T-helper 2 cell (primary cell): ENCODE results near the gene KLC1.
"Not testable (repeated sequence)": the region's sequence is repeated elsewhere in the genome, so short reads cannot be mapped to it uniquely, and the experiment has no call there.

Source experiments
- DNase-seq, 5 experiments: peaks; one replicate each; pipeline versions ENCODE4 v3.0.0 to v3.0.0-alpha.2; 2012 to 2022
- total RNA-seq, 2 donors: gene quantifications; one replicate each; lab custom pipeline; 2026; lab: John Stamatoyannopoulos, UW

Gene KLC1
- total RNA-seq, result 49.8 to 71.7 reads per million in 2 donors

DNA sequence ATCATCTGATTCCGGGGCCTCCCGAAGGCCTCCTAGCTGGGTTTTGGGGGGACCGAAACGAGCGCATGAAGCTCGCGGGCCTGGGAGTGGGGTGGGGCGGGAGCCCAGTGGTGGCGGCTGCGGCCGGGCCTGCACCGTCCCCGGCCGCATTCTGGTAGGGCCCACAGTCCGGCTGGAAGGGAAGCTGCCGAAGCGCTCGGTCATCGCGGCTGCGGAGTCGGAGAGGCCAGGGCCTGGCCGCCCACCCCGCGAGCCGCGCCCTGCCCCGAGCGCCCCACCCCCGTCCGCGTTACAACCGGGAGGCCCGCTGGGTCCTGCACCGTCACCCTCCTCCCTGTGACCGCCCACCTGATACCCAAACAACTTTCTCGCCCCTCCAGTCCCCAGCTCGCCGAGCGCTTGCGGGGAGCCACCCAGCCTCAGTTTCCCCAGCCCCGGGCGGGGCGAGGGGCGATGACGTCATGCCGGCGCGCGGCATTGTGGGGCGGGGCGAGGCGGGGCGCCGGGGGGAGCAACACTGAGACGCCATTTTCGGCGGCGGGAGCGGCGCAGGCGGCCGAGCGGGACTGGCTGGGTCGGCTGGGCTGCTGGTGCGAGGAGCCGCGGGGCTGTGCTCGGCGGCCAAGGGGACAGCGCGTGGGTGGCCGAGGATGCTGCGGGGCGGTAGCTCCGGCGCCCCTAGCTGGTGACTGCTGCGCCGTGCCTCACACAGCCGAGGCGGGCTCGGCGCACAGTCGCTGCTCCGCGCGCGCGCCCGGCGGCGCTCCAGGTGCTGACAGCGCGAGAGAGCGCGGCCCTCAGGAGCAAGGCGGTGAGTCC, at the start of gene KLC1:
KLC1 (plus strand) TSS at position 528 of the 819 bp plus-strand sequence. CDS start 25,354 bp downstream, outside the sequence.
- peak; percentile 66 to 84 (median 78) for DNase-seq

DNA sequence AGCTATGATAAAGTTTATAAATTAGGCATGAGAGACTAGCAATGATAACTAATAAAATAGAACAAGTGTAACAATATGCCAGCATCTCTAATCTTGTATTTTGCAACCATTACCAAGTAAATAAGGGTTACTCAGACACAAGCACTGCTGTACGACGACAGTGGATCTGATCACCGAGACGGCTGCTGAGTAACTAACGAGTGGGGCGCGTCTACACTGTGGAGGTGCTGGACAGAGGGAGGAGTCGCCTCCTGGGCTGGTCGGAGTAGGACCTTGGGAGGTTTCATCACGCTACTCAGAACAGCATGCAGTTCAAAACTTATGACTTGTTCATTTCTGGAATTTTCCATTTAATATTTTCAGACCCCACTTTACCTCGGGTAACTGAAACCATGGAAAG, 47.8 kb upstream of the KLC1 start:
- no peak for DNase-seq

DNA sequence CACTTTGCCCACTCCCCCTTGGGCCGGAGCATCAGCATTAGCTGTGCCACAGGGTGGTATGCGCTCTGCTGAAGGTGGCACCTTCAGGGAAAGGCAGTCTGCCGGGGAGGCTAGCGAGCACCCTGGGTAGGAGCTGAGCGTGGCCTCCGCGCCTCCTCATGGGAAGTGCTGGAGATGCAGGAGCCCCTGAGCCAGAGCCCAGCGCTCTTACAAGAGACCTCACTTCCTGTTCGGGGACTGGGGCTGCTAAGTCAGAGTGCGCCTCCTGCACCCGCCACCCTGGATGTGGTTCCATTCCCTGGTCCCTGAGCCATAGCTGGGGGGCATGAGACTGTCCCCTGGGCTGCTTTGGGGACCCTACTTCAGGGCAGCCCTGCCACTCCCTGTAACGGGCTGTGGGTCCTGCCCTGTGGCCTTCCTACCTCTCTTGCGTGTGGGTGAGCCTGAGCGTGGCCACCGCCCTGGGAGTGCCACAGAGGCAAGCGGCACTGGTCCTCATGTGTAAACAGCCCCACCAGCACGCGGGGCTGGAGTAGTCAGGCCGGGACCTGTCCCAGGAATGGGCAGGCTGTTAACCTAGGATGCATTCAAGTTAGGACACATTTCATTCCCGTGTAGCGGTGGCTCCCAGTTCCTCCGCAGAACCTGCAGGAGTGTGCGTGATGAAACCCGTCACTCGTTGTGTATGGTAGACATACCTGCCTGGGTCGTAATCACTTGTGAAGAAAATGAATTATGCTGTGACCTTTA, 46.9 kb upstream of the KLC1 start:
- DNase-seq, result no peak

DNA sequence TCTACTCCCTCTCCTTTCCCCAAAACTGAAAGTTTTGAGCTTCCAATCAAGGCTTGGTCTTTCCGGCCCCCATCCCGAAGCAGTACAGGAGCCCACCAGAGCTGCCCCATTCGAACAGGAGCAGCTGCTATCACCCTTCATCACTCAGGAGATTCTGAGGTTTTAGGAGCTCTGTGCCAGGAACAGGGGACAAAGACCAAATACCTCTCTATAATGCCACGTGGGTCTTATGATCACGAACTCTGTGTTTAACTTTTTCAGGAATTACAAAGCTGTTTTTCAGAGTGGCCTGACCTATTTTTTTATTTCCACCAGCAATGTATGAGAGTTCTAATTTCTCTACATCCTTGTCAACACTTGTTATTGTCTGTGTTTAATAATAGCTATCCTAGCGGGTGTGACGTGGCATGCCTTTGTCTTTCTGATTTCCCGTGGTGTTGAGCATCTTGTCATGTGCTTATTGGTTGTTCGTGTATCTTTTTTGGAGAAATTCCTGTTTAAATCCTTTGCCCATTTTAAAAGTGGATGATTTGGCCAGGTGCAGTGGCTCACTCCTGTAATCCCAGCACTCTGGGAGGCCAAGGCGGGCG, 44.6 kb upstream of the KLC1 start:
- no peak for DNase-seq

DNA sequence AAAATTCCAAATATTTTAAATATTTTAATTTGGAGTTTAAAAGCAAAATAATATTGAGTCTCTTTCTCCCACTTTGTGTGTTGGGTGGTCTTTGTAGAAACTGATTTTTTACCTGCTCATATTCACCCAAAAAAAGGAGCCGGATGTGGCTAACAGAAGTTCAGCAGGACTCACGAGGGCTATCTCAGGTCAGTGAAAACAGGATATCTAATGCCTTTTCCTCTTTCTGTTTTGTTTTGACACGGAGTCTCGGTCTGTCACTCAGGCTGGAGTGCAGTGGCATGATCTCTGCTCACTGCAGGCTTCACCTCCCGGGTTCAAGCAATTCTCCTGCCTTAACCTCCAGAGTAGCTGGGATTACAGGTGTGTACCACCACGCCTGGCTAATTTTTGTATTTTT, 35.4 kb upstream of the KLC1 start:
- DNase-seq, result peak in 1 of 5 experiments; percentile 70

DNA sequence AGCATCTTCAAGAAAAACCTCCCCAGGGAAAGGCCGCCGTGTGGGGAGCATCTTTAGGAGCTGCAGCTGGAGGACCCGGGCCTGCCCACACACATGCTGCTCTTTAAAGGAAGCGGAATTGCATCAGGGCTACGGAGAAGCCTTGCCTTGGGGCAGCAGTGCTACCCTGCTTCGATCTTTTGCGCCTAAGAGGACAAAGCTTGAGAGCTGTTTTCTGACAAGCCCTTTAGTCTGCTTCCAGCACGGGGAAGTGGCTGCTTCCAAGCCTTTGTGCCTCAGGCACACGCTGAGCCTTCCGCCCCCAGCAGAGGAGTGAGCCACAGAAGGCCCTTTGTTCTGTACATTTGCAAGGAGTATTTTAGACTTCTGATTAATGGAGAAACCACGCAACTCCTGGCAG, 34.7 kb upstream of the KLC1 start:
- no peak for DNase-seq

DNA sequence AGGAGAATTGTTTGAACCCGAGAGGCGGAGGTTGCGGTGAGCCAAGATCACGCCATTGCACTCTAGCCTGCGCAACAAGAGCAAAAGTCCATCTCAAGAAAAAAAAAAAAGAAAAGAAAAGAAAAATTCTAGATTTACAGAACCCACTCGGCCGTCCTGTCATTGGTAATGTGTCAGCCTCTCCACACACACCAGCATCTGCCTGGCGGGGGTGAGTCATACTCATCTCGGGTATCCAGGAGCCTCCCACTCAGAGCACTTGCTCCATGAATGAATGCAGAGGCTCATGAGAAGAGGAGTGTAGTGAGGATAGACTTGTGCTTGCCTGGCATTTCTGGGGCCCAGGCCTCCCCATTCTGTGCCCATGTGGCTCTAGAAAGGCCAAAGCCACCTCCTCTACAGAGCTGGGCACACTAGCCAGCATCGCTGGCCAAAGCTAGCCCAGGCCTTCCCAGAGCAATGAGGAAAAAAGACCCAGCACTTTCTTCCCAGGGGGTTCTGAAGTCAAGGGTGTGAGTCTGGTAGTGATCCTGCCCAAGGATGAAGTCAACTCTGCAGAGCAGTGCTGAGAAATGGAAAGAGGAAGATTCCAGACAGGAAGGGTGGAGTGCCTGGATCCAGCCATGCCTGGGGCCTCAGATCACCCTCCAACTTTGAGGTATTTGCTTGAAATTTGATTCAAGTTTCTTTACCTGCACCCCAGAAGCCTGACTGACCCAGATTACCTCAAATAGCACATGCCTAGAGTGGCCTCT, 31.2 kb upstream of the KLC1 start:
- no peak for DNase-seq

DNA sequence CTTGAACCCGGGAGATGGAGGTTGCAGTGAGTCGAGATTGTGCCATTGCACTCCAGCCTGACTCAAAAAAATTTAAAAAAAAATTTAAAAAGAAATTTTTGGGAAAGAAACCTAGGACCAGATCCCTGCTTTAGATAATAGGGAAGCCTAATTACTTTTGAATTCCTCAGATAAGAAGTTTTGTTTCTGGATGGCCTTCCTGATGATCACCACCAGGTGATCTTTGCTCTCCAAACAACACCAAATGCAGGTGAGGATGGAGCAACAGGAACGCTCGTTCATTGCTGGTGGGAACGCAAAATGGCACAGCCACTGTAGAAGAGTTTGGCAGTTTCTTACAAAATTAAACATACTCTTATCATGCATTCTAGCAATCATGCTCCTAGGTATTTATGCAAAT, 28.5 kb upstream of the KLC1 start:
- DNase-seq, result no peak

DNA sequence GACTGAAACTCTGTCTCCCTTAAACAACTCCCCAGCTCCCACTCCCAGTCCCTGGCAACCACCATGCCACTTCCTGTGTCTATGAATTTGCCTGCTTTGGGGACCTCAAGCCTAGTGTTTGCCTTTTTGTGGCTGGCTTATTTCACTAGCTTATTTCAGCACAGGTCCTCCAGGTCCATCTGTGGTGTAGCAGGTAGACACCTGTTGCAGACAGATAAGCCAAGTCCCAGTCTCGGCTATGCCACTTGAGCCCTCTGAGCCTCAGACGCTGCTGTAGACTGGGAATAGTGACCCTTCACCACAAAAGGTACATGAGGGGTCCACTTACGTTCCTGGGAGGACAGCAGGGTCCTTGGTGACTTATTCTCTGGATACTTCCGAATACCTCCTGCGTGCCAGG, 24.4 kb upstream of the KLC1 start:
- DNase-seq, result no peak

GRCh38 chr14:103606963-103607668, 21.9 kb upstream of the KLC1 start:
- DNase-seq, result peak in 4 of 5 experiments; percentile 16 to 84 (median 50)

DNA sequence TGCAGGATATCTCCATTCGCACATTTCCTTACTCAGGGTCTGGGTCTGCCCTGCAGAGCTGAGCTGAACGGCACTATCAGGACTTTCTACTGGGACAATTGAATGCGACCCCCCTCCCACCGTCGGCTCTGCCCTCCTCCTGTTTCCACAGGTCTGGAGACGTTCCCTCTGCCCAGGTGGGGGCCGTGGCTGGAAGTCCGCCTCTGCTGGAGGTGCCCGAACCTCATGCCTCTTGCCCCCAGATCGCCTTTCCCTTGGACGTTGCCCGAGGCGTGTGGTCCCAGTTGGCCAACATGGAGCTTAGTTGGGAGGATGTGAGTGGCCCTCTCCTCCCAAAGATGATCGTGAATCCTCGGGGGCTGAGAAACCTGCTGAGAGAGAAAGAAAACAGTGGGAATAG, 21.2 kb upstream of the KLC1 start:
- DNase-seq, result no peak

GRCh38 chr14:103609081-103609480, 19.9 kb upstream of the KLC1 start:
- DNase-seq, result not testable (repeated sequence)

DNA sequence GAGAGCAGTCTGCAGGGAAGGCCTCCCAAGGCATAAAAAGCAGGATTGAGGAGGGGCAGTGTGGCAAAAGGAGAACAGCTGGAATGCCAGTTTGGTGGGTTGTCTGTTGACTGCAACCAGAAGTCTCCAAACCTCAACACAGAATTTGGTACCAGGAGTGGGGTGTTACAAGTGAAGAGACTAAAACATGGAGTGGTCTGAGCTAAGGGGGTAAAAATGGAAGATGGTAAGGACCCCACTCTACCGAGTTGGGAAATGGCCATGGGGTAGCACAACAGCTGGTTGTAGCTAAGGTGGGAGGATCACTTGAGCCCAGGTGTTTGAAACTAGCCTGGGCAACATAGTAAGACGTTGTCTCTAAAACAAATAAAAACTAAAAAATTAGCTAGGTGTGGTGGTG, 17.8 kb upstream of the KLC1 start:
- DNase-seq, result no peak

DNA sequence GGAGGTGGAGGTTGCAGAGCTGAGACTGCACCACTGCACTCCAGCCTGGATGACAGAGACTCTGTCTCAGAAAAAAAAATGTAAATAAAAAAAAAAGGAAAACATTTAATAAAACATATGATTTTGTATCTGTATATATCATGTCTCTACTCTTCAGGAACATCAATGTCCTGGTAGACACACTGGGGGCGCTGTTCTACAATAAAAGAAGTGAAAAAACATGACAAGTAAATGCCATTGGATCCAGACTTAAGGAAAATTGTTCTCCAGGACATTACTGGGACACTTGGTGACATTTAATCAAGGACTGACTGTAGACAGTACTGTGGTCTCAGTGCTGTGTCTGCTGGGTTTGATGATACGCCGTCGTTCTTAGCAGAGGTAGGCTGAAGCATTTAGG, 15.5 kb upstream of the KLC1 start:
- DNase-seq, result no peak

- DNase-seq, result no peak
Observed at GRCh38 chr14:103616635-103617300, 12.2 kb upstream of the KLC1 start.

DNA sequence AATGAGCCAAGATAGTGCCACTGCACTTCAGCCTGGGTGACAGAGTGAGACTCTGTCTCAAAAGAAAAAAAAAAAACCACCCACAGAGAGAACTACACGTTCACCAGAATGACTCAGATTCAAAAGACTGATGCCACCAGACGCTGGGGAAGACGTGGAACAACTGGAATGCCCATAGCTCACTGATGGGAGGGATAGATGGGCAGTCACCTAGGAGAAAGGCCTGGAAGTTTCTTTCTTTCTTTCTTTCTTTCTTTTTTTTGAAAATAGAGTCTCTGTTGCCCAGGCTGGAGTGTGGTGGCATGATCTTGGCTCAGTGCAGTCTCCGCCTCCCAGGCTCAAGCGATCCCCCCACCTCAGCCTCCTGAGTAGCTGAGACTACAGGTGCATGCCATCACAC, 10.0 kb upstream of the KLC1 start:
- no peak for DNase-seq

DNA sequence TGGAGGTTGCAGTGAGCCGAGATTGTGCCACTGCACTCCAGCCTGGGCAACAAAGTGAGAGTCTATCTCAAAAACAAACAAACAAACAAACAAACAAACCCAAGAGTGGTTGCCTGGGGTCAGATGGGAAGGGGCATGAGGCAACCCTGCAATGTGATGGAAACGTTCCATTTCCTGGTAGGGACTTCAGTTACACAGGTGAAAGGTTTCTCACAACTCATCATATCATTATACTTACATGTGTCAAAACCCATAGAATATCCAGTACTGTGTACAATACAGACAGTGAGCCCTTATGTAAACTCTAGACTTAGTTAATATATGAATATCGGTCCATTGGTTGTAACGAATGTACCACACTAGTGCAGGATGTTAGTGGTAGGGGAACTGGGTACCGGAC, 7.2 kb upstream of the KLC1 start:
- no peak for DNase-seq

- no peak for DNase-seq
Observed at GRCh38 chr14:103623308-103623707, 5.7 kb upstream of the KLC1 start.

DNA sequence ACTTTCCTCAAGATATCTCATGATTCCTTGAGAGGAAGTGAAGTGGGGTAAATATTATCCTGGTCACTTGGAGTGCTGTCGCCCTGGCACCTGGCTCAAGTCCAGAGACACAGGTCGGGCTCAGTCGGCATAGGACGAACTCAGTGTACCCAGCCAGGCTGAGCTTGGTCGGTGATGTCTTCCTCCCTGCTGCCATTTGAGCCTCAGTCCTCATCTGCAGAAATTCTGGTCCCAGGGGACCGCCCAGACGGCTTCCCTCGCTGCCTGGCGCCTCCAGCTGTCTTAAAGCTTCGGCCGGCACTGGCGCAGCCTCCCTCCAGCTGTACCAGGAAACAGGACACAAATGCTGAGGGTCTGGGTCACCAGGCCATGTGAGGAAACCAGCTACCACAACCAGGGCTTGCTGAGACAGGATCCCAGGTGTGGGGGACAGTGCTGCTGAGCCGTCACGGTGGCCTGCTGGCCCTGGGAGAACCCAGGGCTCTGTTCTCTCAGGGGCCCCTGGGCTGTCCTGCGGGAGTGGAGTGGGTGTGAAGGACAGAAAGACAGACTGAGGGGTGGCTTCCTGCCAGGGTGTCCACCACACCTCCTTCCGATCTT, 5.0 kb upstream of the KLC1 start:
- no peak for DNase-seq

DNA sequence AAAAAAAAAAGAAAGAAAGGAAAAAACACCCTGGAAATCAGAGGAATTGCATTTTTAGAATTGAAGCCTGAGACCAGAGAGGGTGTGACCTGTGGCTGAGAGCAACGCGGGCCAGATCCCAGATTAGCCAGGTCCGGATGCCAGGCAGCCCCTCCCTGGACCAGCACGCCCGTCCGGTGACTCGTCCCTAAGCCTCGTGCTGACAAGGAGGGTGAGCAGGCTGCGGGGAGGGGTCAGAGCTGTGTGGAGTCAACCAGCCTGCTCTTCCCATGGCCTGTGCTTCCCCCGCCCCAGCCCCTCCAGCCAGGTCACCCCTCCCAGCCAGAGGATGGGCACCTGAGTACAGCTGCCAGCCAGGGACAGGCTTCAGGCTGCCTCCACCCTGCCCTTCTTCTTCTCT, 4.2 kb upstream of the KLC1 start:
- no peak for DNase-seq
